ENCODE results near the gene FAM83E. TPM values are rescaled to one million over a fixed set of nuclear protein-coding genes. Genes with fewer than 3 reads are reported as not detected.

Gene FAM83E
- 0.56 and 0.58 TPM in 2 replicates for total RNA-seq

DNA sequence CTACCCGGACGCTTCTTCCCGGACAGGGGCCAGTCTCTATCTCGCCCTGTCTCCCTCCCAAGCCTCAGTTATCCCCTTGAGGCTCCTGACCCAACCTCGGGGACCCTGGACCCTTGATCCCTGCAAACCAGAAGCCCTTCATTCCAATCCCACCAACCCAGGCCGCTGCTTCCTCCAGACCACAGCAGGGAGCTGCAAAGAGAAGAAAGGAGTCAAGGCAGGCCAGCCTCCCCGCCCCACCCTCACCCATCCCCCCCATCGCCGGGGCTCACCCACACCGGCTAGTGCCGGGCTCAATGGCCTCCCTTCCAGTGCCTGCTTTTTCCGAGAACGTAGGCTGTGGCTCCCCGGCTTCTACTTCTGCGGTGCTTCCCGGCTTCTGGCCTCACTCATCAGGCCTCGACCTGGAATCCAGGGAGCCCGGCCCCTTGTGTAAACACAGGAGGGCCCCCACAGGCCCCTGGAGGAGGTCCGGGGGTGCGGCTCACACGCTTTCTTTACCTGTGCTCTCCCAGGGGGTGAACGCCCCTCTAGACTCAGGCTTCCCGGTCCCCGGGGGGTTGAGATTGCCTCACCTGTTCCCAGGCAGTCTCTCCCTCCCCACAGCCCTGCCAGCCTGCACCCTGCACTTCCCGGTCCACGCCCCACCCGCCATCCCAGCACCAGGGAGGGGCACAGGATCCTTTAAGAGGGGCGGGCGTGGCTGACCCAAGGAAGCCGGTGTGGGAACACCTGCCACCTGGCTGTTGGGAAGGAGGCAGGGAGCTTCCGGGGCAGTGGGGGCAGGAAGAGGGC lies at the start of gene FAM83E:
Gene FAM83E, minus strand, starts transcription at position 641 of the 795 bp plus-strand sequence. CDS start 1,704 bp downstream, outside the sequence.

DNA sequence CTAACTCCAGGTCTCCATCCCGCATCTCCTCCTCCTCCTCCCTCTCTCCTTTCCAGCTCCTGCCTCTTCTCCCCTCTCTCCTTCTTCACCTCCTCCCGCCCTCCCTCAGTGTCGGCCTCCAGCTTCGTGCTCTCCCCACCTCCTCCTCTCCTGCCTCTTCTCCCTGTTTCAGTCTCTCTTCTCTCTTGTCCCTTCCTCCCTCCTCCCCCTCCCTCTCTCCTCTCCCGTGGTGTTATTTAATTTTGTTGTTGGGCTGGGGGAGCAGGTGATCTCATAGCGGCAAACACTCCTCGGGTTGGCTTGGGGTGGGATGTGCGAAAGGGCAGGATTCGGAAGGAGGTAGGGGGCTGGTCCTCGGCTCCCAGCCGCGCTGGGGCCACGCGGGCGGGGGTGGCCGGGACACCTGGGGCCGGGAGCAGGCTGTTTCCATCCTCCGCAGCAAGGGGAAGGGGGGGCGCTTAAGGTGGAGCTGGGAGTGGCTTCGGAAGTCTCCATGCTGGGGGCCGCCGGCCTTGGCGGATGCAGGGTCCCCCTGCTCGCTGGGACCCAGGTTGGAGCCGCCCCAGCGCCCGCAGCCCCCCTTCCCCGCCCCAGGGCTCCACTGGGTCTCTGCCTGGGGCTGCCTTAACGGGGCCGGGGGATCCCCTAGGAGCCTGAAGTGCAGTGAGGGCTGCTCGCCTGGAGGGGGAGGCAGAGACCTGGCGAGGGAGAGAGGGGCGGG lies 31.3 kb upstream of the FAM83E start, which contains the start of gene CA11:
Gene CA11, minus strand, starts transcription at position 187 of the 721 bp plus-strand sequence. CDS start 555 bp downstream, outside the sequence.

DNA sequence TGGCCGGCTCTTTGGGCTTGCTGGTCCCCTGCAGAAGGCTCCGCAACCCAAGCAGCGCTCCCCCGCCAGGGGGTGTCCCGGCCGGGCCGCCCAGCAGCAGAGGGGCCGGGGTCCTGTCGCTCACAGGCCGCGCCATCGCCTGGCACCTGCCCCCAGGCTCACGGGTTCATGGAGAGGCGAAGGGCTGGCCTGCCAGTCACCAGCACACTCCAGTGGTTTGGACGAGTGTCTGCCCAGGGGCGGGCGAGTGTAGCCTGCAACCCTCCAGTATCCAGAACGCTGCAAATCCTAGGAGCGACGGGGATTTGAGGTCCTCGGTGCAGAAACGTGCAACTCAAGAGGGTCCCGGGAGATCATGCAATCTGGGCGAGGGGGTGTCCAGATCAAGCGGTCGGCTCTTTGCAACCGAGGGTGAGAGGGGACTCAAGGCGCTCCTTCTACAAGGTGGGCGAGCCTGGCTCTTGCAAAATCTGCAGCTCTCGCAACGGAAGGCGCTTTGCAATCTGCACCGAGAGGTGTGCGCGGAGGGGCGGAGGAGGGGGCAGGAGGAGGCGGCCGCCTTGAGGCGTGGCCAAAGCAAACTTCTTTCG lies 22.1 kb upstream of the FAM83E start, which contains the start of gene DBP:
Gene DBP, minus strand, starts transcription at position 521 of the 590 bp plus-strand sequence. Its CDS starts 385 bp downstream, at position 136.

DNA sequence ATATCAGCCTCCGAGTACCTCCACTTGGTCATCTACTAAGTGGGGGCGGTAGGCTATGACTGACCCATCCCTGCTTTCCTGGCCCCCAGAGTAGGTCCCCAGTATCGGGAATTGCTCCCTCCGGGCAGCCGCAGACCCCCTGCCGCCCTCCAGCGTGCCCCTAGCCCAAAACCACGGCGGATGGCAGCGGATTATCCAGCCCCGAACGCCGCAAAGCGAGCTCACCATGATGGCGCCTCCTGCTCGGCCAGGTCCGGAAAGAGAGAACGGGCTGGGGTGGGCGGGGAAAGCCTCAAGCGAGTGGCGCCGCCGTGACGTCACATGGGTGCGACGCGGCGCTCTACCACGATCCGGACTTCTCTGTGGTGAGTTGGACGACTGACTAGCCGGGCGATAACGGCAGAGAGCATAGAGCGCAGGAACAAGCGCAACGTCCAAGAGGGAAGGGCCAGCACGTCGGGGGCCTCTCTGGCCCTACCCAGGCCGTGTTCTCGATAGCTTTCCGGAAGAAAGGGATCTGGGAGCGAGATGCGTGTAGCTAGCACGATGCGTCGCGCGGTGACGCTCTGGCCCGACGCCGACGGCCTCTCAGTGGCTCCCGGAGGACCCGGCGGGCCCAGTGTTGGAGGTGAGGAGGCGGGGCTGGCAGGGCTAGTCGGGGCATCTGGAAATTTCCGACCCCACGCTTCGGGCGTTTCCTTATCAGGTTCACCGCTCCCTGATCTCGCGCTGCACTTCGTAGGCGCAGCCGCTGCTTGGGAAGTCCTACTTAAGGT lies 4.2 kb upstream of the FAM83E start, which contains the start of the genes RPL18 and SPHK2:
Gene RPL18, minus strand, starts transcription at position 263 of the 776 bp plus-strand sequence. Its CDS starts 35 bp downstream, at position 228.
Gene SPHK2, plus strand, starts transcription at position 591 of the 776 bp plus-strand sequence. CDS start 1,009 bp downstream, outside the sequence.

DNA sequence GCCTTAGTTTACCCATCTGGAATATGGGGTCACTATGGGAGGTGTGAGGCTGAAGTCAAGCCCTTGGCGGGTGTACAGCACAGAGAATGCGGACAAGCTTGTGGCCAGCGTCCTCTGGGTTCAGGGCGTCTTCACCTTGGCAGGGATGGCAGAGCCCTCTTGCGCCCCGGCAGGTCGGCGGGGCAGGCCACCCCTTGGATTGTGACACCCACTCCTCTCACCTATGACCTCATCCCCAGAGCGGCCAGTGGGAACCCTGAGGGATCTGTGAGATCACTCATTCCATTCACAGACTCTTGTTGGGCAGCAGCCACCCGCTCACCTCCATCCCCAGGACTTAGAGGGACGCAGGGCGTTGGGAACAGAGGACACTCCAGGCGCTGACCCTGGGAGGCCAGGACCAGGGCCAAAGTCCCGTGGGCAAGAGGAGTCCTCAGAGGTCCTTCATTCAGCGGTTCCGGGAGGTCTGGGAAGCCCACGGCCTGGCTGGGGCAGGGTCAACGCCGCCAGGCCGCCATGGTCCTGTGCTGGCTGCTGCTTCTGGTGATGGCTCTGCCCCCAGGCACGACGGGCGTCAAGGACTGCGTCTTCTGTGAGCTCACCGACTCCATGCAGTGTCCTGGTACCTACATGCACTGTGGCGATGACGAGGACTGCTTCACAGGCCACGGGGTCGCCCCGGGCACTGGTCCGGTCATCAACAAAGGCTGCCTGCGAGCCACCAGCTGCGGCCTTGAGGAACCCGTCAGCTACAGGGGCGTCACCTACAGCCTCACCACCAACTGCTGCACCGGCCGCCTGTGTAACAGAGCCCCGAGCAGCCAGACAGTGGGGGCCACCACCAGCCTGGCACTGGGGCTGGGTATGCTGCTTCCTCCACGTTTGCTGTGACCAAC lies 8.2 kb downstream of the FAM83E start, which contains the start of gene SPACA4:
Gene SPACA4, plus strand, starts transcription at position 280 of the 896 bp plus-strand sequence. Its CDS starts 237 bp downstream, at position 517.

Other genes starting within 250 kb of the FAM83E start
- 52.1 and 70.2 TPM in 2 replicates for gene KDELR1, start 223.5 kb downstream of the FAM83E start, total RNA-seq
- 0.28 and 0.38 TPM in 2 replicates for gene GRIN2D, start 221.4 kb downstream of the FAM83E start, total RNA-seq
- 20.9 and 61.7 TPM in 2 replicates for gene GRWD1, start 169.1 kb downstream of the FAM83E start, total RNA-seq
- gene KCNJ14, start 159.5 kb downstream of the FAM83E start, total RNA-seq, result 0.28 and 0.38 TPM in 2 replicates
- gene CYTH2, start 145.7 kb downstream of the FAM83E start, total RNA-seq, result 18.6 and 50.0 TPM in 2 replicates
- not detected in 2 replicates for gene LMTK3, start 103.2 kb downstream of the FAM83E start, total RNA-seq
- 0.28 TPM in 1 of 2 replicates, not detected in the other for gene SULT2B1, start 62.9 kb downstream of the FAM83E start, total RNA-seq
- gene SPACA4, start 8.3 kb downstream of the FAM83E start, total RNA-seq, result not detected in 2 replicates
- gene RPL18, start 4.1 kb upstream of the FAM83E start, total RNA-seq, result 2,069 and 2,218 TPM in 2 replicates
- gene SPHK2, start 4.4 kb upstream of the FAM83E start, total RNA-seq, result 5.1 and 6.9 TPM in 2 replicates
- 1.3 and 6.2 TPM in 2 replicates for gene DBP, start 22.3 kb upstream of the FAM83E start, total RNA-seq
- 0.58 and 2.5 TPM in 2 replicates for gene CA11, start 31.1 kb upstream of the FAM83E start, total RNA-seq
- gene NTN5, start 57.9 kb upstream of the FAM83E start, total RNA-seq, result 0.28 TPM in 1 of 2 replicates, not detected in the other
- gene FUT2, start 80.9 kb upstream of the FAM83E start, total RNA-seq, result not detected in 2 replicates
- 0.19 and 0.28 TPM in 2 replicates for gene MAMSTR, start 104.6 kb upstream of the FAM83E start, total RNA-seq
- 0.58 and 0.85 TPM in 2 replicates for gene RASIP1, start 125.5 kb upstream of the FAM83E start, total RNA-seq
- gene IZUMO1, start 131.8 kb upstream of the FAM83E start, total RNA-seq, result not detected in 2 replicates
- gene FUT1, start 137.6 kb upstream of the FAM83E start, total RNA-seq, result under 0.01 and 0.58 TPM in 2 replicates
- not detected in 2 replicates for gene FGF21, start 140.4 kb upstream of the FAM83E start, total RNA-seq
- gene BCAT2, start 196.0 kb upstream of the FAM83E start, total RNA-seq, result 27.9 and 48.3 TPM in 2 replicates
- 0.38 and 2.5 TPM in 2 replicates for gene HSD17B14, start 221.4 kb upstream of the FAM83E start, total RNA-seq